Suprapubic skin (tissue), 4 donors: ENCODE measurements around the gene TECTA. TPM values are rescaled to one million over a fixed set of nuclear protein-coding genes. Genes with fewer than 3 reads are reported as not detected.

ENCODE experiments used
- DNase-seq, 2 donors: peaks; one replicate each; pipeline ENCODE4 v3.0.0-alpha.2; 2019; ENCODE audit warnings: low spot score in 2 of 2
- H3K27ac ChIP-seq: fragments of 200-600 bp; sonication (generic); one replicate; pipeline ENCODE4 v1.5.1; 2019
- H3K27me3 ChIP-seq: fragments of 200-600 bp; sonication (generic); one replicate; pipeline ENCODE4 v1.5.1; 2019
- H3K36me3 ChIP-seq: fragments of 200-600 bp; sonication (generic); one replicate; pipeline ENCODE4 v1.5.1; 2019
- H3K4me1 ChIP-seq: fragments of 200-600 bp; sonication (generic); one replicate; pipeline ENCODE4 v1.5.1; 2019
- H3K4me3 ChIP-seq: fragments of 200-600 bp; sonication (generic); one replicate; pipeline ENCODE4 v1.5.1; 2019; ENCODE audit warnings: mild to moderate bottlenecking
- H3K9me3 ChIP-seq: fragments of 200-600 bp; sonication (generic); one replicate; pipeline ENCODE4 v1.5.1; 2019
- EP300 ChIP-seq: sonication (generic); formaldehyde crosslinking; IDR thresholded peaks from one replicate; pipeline ENCODE4 v1.6.1; 2017; ENCODE audit warnings: antibody characterized with exemption
- POLR2A ChIP-seq, 2 donors: fragments of 450-650 bp; IDR thresholded peaks; one replicate each; pipeline ENCODE4 v1.6.1; 2017; ENCODE audit warnings: antibody characterized with exemption in 2 of 2, mild to moderate bottlenecking in 2 of 2, moderate library complexity in 2 of 2
- POLR2AphosphoS5 ChIP-seq, 3 donors: sonication (generic); formaldehyde crosslinking; IDR thresholded peaks; one replicate each; pipeline ENCODE4 v1.6.1; 2017; ENCODE audit warnings: antibody characterized with exemption in 3 of 3
- WGBS: methylation state at CpG from one replicate; pipeline ENCODE4 v1.1.5; 2018; 5-methylcytosine and 5-hydroxymethylcytosine counted together
- total RNA-seq, 4 donors: library from RNA; depleted of rRNA; stranded (reverse); fragments of >200 nt; gene quantifications; one replicate each; pipeline ENCODE4 v1.1.0, GENCODE V29; 2016
- TF ChIP-seq, protein P1 (sequence below), 2 donors: fragments of 200-600 bp in 1 of 2; fragments of 450-650 bp in 1 of 2; sonication (generic) in 1 of 2; IDR thresholded peaks; one replicate each; pipeline ENCODE4 v1.5.1; 2016 to 2019; ENCODE audit warnings: antibody characterized with exemption in 2 of 2, mild to moderate bottlenecking in 1 of 2, moderate library complexity in 1 of 2

Gene TECTA
- total RNA-seq, 4 donors from 2014 or later, result 0.19 to 1.4 (median 0.62) TPM

DNA sequence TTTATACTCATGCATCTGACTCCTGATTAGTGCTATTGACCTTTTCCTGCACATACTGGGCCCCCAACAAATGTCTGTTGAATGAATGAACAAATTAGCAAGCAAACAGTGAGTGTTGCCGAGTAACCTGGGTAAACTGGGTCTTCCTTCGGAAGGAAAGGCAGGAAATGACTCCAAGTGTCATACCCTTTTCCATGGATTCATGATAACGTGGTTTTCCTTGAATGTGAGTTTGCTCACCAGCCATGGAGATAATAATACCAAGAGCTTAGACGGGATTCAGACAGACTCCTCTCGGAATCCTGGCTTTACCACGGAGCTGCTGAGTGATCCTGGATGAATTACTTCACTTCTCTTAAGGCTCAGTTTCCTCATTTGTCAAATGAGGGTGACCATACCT lies 16.7 kb downstream of the TECTA start:
- TF ChIP-seq POLR2A (IDR thresholded peaks at IDR 0.05) (no peak), EP300 (no peak), POLR2AphosphoS5 (IDR thresholded peaks at IDR 0.05) (no peak)
- TF ChIP-seq, protein P1, sequence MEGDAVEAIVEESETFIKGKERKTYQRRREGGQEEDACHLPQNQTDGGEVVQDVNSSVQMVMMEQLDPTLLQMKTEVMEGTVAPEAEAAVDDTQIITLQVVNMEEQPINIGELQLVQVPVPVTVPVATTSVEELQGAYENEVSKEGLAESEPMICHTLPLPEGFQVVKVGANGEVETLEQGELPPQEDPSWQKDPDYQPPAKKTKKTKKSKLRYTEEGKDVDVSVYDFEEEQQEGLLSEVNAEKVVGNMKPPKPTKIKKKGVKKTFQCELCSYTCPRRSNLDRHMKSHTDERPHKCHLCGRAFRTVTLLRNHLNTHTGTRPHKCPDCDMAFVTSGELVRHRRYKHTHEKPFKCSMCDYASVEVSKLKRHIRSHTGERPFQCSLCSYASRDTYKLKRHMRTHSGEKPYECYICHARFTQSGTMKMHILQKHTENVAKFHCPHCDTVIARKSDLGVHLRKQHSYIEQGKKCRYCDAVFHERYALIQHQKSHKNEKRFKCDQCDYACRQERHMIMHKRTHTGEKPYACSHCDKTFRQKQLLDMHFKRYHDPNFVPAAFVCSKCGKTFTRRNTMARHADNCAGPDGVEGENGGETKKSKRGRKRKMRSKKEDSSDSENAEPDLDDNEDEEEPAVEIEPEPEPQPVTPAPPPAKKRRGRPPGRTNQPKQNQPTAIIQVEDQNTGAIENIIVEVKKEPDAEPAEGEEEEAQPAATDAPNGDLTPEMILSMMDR (IDR thresholded peaks at IDR 0.05), result no peak
- no peak overlapping the region for H3K4me3 ChIP-seq
- no peaks in the 10 kb centered on the region for H3K36me3 ChIP-seq
- no peak for DNase-seq
- no peaks in the 10 kb centered on the region for H3K27me3 ChIP-seq
- H3K4me1 ChIP-seq, result no peaks in the 10 kb centered on the region
- H3K9me3 ChIP-seq, result peaks cover 9% of the 10 kb centered on the region
- WGBS, result 76% methylated on average over 6 of the region's 6 CpGs
- no peak overlapping the region for H3K27ac ChIP-seq

DNA sequence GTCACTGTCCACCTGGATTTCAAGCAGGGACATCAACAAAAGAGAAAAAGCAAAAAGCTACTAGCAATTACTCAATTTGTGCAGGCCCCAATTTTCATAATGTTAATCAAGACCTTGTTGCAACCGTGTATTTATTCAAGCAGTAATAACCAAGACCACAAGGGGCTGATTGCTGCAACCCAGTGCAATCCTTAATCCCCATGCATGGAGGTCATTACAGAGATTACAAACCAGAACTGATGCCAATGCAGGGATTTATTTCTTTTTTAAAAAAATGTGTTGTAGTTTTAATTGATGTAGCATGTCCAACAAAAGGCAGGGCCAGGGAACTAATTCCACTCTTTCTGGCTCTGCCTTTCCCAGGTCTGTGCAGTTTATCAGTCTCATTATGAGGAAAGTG lies 18.4 kb downstream of the TECTA start:
- TF ChIP-seq, protein P1 (IDR thresholded peaks at IDR 0.05), result no peak
- TF ChIP-seq EP300, result no peak
- TF ChIP-seq POLR2A (IDR thresholded peaks at IDR 0.05), result no peak
- H3K4me3 ChIP-seq, result no peak overlapping the region
- H3K27ac ChIP-seq, result no peak overlapping the region
- no peaks in the 10 kb centered on the region for H3K36me3 ChIP-seq
- WGBS, result 62% methylated on average over 1 of the region's 1 CpG
- H3K4me1 ChIP-seq, result no peaks in the 10 kb centered on the region
- no peaks in the 10 kb centered on the region for H3K27me3 ChIP-seq
- no peak for DNase-seq
- H3K9me3 ChIP-seq, result peaks cover 12% of the 10 kb centered on the region

DNA sequence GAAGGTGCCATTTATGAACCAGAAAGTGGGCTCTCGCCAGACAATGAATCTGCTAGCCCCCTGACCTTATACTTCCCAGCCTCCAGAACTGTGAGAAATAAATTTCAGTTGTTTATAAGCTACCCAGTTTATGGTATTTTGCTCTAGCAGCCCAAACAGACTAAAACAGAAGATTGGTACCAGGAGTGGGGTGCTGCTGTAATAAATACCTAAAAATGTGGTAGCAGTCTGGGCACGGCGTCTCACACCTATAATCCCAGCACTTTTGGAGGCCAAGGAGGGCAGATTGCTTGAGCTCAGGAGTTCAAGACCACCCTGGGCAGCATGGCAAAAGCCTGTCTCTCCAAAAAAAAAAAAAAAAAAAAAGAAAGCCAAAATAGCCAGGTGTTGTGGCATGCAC lies 21.3 kb downstream of the TECTA start:
- Histone ChIP-seq H3K4me3 (no peak overlapping the region), H3K27me3 (no peaks in the 10 kb centered on the region), H3K36me3 (no peaks in the 10 kb centered on the region), H3K9me3 (peaks cover 12% of the 10 kb centered on the region), H3K4me1 (no peaks in the 10 kb centered on the region), H3K27ac (no peak overlapping the region)
- WGBS, result 93% methylated on average over 3 of the region's 3 CpGs
- DNase-seq, result no peak
- TF ChIP-seq EP300, result no peak
- no peak for TF ChIP-seq POLR2A (IDR thresholded peaks at IDR 0.05)
- TF ChIP-seq, protein P1 (IDR thresholded peaks at IDR 0.05), result no peak
- TF ChIP-seq POLR2AphosphoS5 (IDR thresholded peaks at IDR 0.05), result no peak

DNA sequence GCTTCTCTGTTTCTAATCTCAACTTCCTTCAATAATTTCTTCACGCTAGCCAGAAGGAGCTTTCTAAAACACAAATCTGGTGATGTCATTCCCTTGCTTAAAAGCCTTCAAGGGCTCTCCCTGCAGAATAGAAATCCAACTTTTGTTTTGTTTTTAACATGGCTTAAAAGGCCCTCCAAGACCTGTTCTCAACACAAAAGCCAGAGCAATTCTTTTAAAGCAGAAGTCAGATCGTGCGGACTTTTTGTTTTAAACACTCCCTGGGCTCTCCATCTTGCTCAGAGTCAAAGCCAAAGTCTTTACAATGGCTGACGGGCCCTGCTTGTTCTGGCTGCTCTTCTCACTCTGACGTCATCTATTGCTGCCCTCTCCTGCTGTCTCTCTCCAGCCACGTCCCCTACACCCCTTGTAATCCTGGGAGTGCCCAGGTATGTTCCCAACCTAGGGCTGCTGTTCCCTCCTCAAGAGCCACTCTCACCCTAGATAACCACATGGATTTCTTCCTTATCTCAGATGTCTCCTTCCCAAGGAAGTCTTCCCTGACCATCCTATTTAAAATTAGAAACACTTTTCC lies 22.5 kb downstream of the TECTA start:
- H3K27me3 ChIP-seq, result no peaks in the 10 kb centered on the region
- 67% methylated on average over 6 of the region's 6 CpGs for WGBS
- peaks cover 12% of the 10 kb centered on the region for H3K9me3 ChIP-seq
- no peaks in the 10 kb centered on the region for H3K4me1 ChIP-seq
- DNase-seq, result no peak
- no peak overlapping the region for H3K4me3 ChIP-seq
- no peaks in the 10 kb centered on the region for H3K36me3 ChIP-seq
- no peak overlapping the region for H3K27ac ChIP-seq
- no peak for TF ChIP-seq POLR2AphosphoS5 (IDR thresholded peaks at IDR 0.05)
- TF ChIP-seq, protein P1 (IDR thresholded peaks at IDR 0.05), result no peak
- TF ChIP-seq EP300, result no peak
- no peak for TF ChIP-seq POLR2A (IDR thresholded peaks at IDR 0.05)

DNA sequence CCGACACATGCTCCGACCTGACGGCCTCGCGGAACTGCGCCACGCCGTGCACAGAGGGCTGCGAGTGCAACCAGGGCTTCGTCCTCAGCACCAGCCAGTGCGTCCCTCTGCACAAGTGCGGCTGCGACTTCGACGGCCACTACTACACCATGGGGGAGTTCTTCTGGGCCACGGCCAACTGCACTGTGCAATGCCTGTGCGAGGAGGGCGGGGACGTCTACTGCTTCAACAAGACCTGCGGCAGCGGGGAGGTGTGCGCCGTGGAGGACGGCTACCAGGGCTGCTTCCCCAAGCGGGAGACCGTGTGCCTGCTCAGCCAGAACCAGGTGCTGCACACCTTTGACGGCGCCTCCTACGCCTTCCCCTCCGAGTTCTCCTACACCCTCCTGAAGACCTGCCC lies 26.8 kb downstream of the TECTA start:
- Histone ChIP-seq H3K4me3 (no peak overlapping the region), H3K9me3 (peaks cover 3% of the 10 kb centered on the region), H3K27me3 (no peaks in the 10 kb centered on the region), H3K27ac (no peak overlapping the region), H3K36me3 (no peaks in the 10 kb centered on the region), H3K4me1 (no peaks in the 10 kb centered on the region)
- DNase-seq, result no peak
- 92% methylated on average over 25 of the region's 30 CpGs for WGBS
- TF ChIP-seq, protein P1 (IDR thresholded peaks at IDR 0.05), result no peak
- TF ChIP-seq POLR2AphosphoS5 (IDR thresholded peaks at IDR 0.05), result no peak
- TF ChIP-seq POLR2A (IDR thresholded peaks at IDR 0.05), result no peak
- no peak for TF ChIP-seq EP300
